Gastroesophageal sphincter (tissue), 4 donors: Measurements from ENCODE around the gene HSCB. TPM values are rescaled to one million over a fixed set of nuclear protein-coding genes. Genes with fewer than 3 reads are reported as not detected.

Experiments used
- ATAC-seq: fragments of 150-250 bp; one replicate; pipeline ENCODE4 v1.9.1; 2016; ENCODE audit warnings: mild to moderate bottlenecking, moderate library complexity
- H3K27ac ChIP-seq, 4 donors: fragments of 200-600 bp; sonication (generic) in 3 of 4; 1 replicate in 3 of 4; 2 replicates in 1 of 4; pipeline ENCODE4 v1.5.1; 2016 to 2019
- H3K27me3 ChIP-seq: fragments of 200-600 bp; sonication (generic); one replicate; pipeline ENCODE4 v1.5.1; 2019
- H3K36me3 ChIP-seq, 2 donors: fragments of 200-600 bp; sonication (generic); one replicate each; pipeline ENCODE4 v1.5.1; 2019; ENCODE audit warnings: control low read depth in 1 of 2
- H3K4me1 ChIP-seq, 3 donors: fragments of 200-600 bp; sonication (generic); 1 replicate in 2 of 3; 2 replicates in 1 of 3; pipeline ENCODE4 v1.5.1; 2016 to 2019; ENCODE audit warnings: control low read depth in 2 of 3
- H3K4me3 ChIP-seq, 2 donors: fragments of 200-600 bp; sonication (generic); one replicate each; pipeline ENCODE4 v1.5.1; 2019; ENCODE audit warnings: mild to moderate bottlenecking in 1 of 2, moderate library complexity in 1 of 2
- H3K9me3 ChIP-seq, 3 donors: fragments of 200-600 bp; sonication (generic); one replicate each; pipeline ENCODE4 v1.5.1; 2017 to 2019; ENCODE audit warnings: control low read depth in 2 of 3
- EP300 ChIP-seq: sonication (generic); formaldehyde crosslinking; IDR thresholded peaks from one replicate; pipeline ENCODE4 v1.6.1; 2017; ENCODE audit warnings: antibody characterized with exemption, mild to moderate bottlenecking
- POLR2A ChIP-seq, 2 donors: fragments of 450-650 bp; IDR thresholded peaks; one replicate each; pipeline ENCODE4 v1.6.1; 2017; ENCODE audit warnings: antibody characterized with exemption in 2 of 2, mild to moderate bottlenecking in 2 of 2, moderate library complexity in 1 of 2
- POLR2AphosphoS5 ChIP-seq: sonication (generic); formaldehyde crosslinking; IDR thresholded peaks from one replicate; pipeline ENCODE4 v1.6.1; 2017; ENCODE audit warnings: antibody characterized with exemption
- WGBS, 2 donors: methylation state at CpG; one replicate each; pipeline ENCODE4 v1.1.5; 2018; ENCODE audit warnings: low coverage in 1 of 2; 5-methylcytosine and 5-hydroxymethylcytosine counted together
- total RNA-seq, 4 donors: library from RNA; depleted of rRNA; stranded (reverse); fragments of >200 nt; gene quantifications; one replicate each; pipeline ENCODE4 v1.1.0, GENCODE V29; 2016
- TF ChIP-seq, protein P1 (sequence below), 4 experiments: fragments of 200-600 bp in 2 of 4; fragments of 450-650 bp in 2 of 4; sonication (generic) in 1 of 4; IDR thresholded peaks; one replicate each; pipeline ENCODE4 v1.5.1; 2017 to 2019; ENCODE audit warnings: antibody characterized with exemption in 4 of 4, mild to moderate bottlenecking in 2 of 4, moderate library complexity in 2 of 4

Gene HSCB
- total RNA-seq, 4 donors from 2014 or later: 14.0 to 17.1 (median 15.0) TPM

DNA sequence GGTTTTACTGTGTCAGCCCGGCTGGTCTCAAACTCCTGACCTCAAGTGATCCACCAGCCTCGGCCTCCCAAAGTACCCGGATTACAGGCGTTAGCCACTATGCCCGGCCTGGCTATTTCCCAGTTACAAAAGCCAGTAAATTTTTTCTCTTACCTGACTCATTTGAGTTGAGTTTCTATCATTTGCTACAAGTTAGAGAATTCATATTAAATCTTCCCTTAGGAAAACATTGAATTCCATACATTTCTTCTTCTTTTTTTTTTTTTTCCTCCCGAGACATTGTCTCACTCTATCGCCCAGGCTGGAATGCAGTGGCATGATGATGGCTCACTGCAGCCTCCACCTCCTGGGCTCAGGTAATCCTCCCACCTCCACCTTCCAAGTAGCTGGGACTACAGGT, 26.2 kb upstream of the HSCB start:
- Histone ChIP-seq H3K27me3 (no peaks in the 10 kb centered on the region), H3K36me3 (no peaks in the 10 kb centered on the region), H3K4me1 (no peaks in the 10 kb centered on the region), H3K27ac (no peak overlapping the region), H3K9me3 (no peaks in the 10 kb centered on the region), H3K4me3 (no peak overlapping the region)
- TF ChIP-seq POLR2AphosphoS5 (no peak), POLR2A (IDR thresholded peaks at IDR 0.05) (no peak), EP300 (no peak)
- TF ChIP-seq, protein P1, sequence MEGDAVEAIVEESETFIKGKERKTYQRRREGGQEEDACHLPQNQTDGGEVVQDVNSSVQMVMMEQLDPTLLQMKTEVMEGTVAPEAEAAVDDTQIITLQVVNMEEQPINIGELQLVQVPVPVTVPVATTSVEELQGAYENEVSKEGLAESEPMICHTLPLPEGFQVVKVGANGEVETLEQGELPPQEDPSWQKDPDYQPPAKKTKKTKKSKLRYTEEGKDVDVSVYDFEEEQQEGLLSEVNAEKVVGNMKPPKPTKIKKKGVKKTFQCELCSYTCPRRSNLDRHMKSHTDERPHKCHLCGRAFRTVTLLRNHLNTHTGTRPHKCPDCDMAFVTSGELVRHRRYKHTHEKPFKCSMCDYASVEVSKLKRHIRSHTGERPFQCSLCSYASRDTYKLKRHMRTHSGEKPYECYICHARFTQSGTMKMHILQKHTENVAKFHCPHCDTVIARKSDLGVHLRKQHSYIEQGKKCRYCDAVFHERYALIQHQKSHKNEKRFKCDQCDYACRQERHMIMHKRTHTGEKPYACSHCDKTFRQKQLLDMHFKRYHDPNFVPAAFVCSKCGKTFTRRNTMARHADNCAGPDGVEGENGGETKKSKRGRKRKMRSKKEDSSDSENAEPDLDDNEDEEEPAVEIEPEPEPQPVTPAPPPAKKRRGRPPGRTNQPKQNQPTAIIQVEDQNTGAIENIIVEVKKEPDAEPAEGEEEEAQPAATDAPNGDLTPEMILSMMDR (IDR thresholded peaks at IDR 0.05): no peak
- WGBS, 2 donors: 85 to 97% methylated on average over 3 to 7 of the region's 7 CpGs
- ATAC-seq: no peak

DNA sequence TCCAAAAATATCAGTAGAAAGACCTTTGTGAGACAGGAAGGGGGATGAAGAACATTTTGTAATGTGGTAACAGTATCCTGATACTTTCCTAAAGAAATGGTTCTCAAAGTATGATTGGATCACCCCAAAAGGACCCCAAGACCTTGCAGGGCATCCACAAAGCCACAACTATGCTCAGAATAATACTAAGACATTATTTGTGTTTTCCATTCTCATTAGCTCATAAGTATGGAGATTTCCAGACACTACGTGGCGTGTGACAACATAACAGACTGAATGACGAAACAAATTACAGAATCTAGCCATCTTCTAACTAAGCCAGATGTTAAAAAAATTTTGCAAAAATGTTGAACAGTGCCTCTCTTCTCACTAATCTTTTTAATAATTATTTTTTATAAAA, 25.2 kb upstream of the HSCB start:
- H3K36me3 ChIP-seq: no peaks in the 10 kb centered on the region
- no peak overlapping the region for H3K27ac ChIP-seq
- no peak for ATAC-seq
- H3K27me3 ChIP-seq: no peaks in the 10 kb centered on the region
- no peak overlapping the region for H3K4me3 ChIP-seq
- TF ChIP-seq POLR2AphosphoS5 (no peak), EP300 (no peak), POLR2A (IDR thresholded peaks at IDR 0.05) (no peak)
- TF ChIP-seq, protein P1 (IDR thresholded peaks at IDR 0.05): no peak
- H3K9me3 ChIP-seq: no peaks in the 10 kb centered on the region
- WGBS, 2 donors: 88 to 93% methylated on average over 3 of the region's 3 CpGs
- H3K4me1 ChIP-seq: no peaks in the 10 kb centered on the region

DNA sequence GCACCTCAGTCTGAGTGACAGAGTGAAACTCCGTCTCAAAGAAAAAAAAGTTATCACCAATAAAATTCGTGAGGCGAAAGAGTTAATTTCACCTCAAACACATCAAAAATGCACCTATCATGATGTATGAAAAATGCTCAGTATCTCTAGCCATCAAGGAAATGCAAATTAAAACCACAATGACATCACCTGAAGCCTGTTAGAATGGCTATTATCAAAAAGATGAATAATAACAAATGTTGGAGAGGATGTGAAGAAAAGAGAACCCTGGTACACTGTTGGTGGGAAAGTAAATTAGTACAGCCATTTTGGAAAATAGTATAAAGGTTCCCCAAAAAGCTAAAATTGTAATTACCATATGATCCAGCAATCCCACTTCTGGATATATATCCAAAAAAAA, 23.8 kb upstream of the HSCB start:
- no peak overlapping the region for H3K4me3 ChIP-seq
- H3K4me1 ChIP-seq: no peaks in the 10 kb centered on the region
- no peaks in the 10 kb centered on the region for H3K9me3 ChIP-seq
- no peak overlapping the region for H3K27ac ChIP-seq
- 92 to 95% methylated on average over 3 of the region's 3 CpGs for WGBS, 2 donors
- ATAC-seq: no peak
- TF ChIP-seq POLR2A (IDR thresholded peaks at IDR 0.05) (no peak), EP300 (no peak), POLR2AphosphoS5 (no peak)
- TF ChIP-seq, protein P1 (IDR thresholded peaks at IDR 0.05): no peak
- H3K36me3 ChIP-seq: no peaks in the 10 kb centered on the region
- H3K27me3 ChIP-seq: no peaks in the 10 kb centered on the region

DNA sequence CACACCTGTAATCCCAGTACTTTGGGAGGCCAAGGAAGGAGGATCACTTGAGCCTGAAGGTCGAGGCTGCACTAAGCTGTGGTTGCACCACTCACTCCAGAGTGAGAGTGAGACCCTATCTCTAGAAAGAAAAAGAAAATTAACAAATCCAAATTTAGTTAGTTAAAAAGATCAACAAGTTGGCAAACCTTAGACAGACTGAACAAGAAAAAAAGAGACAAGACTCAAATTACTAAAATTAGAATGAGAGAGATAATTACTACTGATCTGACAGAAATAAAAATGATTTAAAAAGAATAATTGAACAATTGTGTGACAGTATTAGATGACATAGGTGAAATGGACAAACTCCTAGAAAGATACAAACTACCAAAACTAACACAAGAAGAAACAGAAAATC, 13.8 kb upstream of the HSCB start:
- no peaks in the 10 kb centered on the region for H3K4me1 ChIP-seq
- no peaks in the 10 kb centered on the region for H3K27me3 ChIP-seq
- TF ChIP-seq, protein P1 (IDR thresholded peaks at IDR 0.05): no peak
- no peak for TF ChIP-seq POLR2A (IDR thresholded peaks at IDR 0.05)
- TF ChIP-seq EP300: no peak
- no peak for TF ChIP-seq POLR2AphosphoS5
- 80 to 100% methylated on average over 1 of the region's 1 CpG for WGBS, 2 donors
- H3K27ac ChIP-seq: no peak overlapping the region
- no peaks in the 10 kb centered on the region for H3K36me3 ChIP-seq
- ATAC-seq: no peak
- no peak overlapping the region for H3K4me3 ChIP-seq
- no peaks in the 10 kb centered on the region for H3K9me3 ChIP-seq

DNA sequence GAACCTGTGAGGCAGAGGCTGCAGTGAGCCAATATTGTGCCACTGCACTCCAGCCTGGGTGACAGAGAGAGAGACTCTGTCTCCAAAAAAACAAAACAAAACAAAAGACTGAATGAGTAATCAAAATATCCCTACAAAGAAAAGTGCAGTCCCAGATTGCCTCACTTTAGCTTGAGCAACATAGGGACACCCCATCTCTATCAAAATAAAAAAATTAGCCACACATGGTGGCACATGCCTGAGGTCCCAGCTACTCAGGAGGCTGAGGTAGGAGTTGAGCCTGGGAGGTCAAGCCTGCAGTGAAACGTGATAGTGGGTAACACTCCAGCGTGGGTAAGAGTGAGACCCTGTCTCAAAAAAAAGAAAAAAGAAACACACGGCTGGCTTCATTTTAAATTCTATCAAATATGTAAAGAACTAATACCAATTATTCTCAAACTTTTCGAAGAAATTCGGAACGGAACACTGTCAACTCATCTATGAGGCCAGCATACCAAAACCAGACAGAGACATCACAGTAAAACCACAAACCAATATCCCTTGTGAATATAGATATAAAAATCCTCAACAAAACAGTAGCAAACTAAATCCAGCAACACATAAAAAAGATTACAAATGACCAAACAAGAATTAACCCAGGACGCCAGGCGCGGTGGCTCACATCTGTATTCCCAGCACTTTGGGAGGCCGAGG, 13.1 kb upstream of the HSCB start:
- Histone ChIP-seq H3K27ac (no peak overlapping the region), H3K9me3 (no peaks in the 10 kb centered on the region), H3K27me3 (no peaks in the 10 kb centered on the region), H3K4me1 (no peaks in the 10 kb centered on the region), H3K4me3 (no peak overlapping the region), H3K36me3 (no peaks in the 10 kb centered on the region)
- TF ChIP-seq, protein P1 (IDR thresholded peaks at IDR 0.05): no peak
- TF ChIP-seq POLR2AphosphoS5 (no peak), POLR2A (IDR thresholded peaks at IDR 0.05) (no peak), EP300 (no peak)
- ATAC-seq: no peak
- 92 to 95% methylated on average over 7 to 10 of the region's 10 CpGs for WGBS, 2 donors
